Measurements from ENCODE around the gene SAPCD2.

SAPCD2 gene

DNA sequence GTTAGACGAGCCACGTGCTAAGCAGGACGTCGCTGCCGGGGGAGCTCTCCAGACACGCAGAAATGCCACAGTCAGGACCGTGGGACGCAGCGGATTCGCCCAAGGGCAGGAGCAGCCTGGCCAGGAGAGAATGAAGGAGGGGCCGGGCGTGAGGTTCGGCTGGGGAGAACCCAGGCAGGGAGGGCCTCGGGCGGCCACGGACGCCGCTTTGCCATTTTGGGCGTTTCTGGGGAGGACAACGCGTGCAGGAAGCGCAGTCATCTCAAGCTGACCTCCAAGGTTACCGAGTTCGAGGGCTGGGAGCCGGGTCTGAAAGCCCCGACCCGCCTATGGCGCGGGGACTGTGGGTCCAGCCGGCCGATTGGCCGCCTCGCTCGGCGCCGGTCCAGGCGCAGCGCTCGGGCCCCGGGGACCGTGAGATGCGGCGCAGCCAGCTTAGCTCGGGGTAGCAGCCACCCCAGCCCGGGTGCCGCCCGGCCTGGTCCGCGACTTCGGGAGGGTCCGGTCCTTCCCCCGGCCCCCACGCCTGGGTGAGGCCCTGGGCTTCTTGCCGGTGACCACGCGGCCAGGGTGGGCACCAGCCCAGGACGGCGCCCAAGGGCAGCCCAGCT, 15.7 kb upstream of the SAPCD2 start:
- H3K27me3 ChIP-seq (ENCODE audit: control insufficient read depth in 1 of 2, insufficient read depth in 2 of 2, low read length in 2 of 2) = no peaks in the 10 kb centered on the region
- peaks cover 19% of the 10 kb centered on the region for H3K4me1 ChIP-seq (ENCODE audit: insufficient read depth, low read length)
- no peaks in the 10 kb centered on the region for H3K9me3 ChIP-seq (ENCODE audit: low read length)
- peak overlapping the region; percentile 27 for H3K9ac ChIP-seq (ENCODE audit: low read length)
- H3K36me3 ChIP-seq (ENCODE audit: insufficient read depth, low read length) = peaks cover 8% of the 10 kb centered on the region
- peak overlapping the region; percentile 70 to 81 for H3K4me3 ChIP-seq (ENCODE audit: low read depth in 1 of 2, low read length in 2 of 2)
- H3K27ac ChIP-seq (ENCODE audit: low read depth, low read length) = peak overlapping the region; percentile 78

DNA sequence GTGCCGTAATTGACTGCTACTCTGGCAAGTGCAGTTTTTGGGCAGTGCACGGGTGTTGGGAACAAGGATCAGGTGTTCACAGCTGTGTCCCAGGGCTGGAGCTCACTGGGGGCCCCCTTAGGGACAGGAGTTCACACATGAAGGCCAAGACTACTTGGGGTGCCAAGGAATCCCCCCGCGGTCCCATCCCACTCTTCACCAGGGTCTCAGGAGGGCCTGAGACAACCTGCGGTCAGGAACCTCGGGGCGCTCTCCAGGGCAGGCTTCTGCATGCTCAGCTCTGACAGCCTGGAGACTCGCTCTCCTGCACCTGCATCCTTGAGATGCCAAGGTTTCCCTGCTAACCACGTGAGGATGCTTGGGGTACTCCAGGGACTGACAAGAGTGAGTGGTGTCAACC, 14.2 kb upstream of the SAPCD2 start:
- peaks cover 6% of the 10 kb centered on the region for H3K36me3 ChIP-seq (ENCODE audit: insufficient read depth, low read length)
- peaks cover 0 to 11% of the 10 kb centered on the region in 2 donors for H3K27me3 ChIP-seq (ENCODE audit: control insufficient read depth in 1 of 2, insufficient read depth in 2 of 2, low read length in 2 of 2)
- peaks cover 19% of the 10 kb centered on the region for H3K4me1 ChIP-seq (ENCODE audit: insufficient read depth, low read length)
- no peak overlapping the region for H3K4me3 ChIP-seq (ENCODE audit: low read depth in 1 of 2, low read length in 2 of 2)
- H3K27ac ChIP-seq (ENCODE audit: low read depth, low read length) = no peak overlapping the region
- no peaks in the 10 kb centered on the region for H3K9me3 ChIP-seq (ENCODE audit: low read length)
- no peak overlapping the region for H3K9ac ChIP-seq (ENCODE audit: low read length)

DNA sequence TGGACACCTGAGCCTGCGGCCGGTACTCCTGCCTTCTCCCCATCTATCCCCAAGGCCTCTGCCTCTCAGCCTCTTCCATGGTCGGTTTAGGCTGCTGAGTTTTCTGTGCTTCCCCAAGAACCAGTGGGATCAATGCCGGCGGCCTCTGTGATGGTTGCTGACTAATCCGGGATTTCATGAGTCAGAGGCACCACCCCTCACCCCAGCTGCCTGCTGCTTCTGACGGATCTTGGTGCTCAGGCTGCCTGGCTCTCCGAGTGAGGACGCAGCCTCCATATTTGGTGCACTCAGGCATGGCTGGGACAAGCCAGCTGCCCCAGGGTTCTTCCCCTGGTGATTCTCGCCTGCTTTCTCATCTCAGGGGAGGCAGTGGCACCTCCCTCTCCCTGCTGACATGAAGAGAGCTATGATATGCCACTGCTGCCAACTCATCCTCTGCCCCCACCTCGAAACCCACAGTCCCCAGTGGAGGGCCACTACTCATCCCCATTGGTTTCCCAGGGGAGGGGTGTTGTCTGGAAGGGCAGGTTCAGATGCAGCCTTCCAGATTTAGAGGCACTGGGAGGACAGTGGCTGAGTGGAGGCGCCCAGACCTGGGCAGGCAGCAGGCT, 13.1 kb upstream of the SAPCD2 start:
- Histone ChIP-seq H3K9ac (ENCODE audit: low read length) (no peak overlapping the region), H3K36me3 (ENCODE audit: insufficient read depth, low read length) (peaks cover 6% of the 10 kb centered on the region), H3K27ac (ENCODE audit: low read depth, low read length) (no peak overlapping the region)

DNA sequence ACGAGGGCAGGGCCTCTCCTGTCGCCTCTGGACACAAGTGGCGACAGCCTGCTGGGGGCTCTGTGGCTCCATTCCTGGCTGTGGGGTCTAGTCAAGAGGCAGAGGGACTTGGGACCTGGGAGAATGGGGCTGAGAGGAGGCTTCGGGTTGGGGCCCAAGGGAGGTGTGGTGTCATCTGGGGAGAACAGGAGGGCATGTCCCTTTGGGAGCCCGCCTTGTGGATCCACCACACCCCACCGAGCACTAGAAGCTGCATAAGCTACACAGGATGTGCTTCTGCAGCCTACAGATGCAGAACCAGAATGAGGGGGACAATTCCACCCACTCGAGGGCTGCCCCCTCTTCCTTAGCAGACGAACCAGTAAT, 12.6 kb upstream of the SAPCD2 start:
- peaks cover 7 to 28% of the 10 kb centered on the region in 2 donors for H3K27me3 ChIP-seq (ENCODE audit: control insufficient read depth in 1 of 2, insufficient read depth in 2 of 2, low read length in 2 of 2)
- H3K9me3 ChIP-seq (ENCODE audit: low read length) = no peaks in the 10 kb centered on the region
- peaks cover 6% of the 10 kb centered on the region for H3K36me3 ChIP-seq (ENCODE audit: insufficient read depth, low read length)
- H3K4me1 ChIP-seq (ENCODE audit: insufficient read depth, low read length) = peaks cover 22% of the 10 kb centered on the region
- no peak overlapping the region for H3K9ac ChIP-seq (ENCODE audit: low read length)
- no peak overlapping the region for H3K27ac ChIP-seq (ENCODE audit: low read depth, low read length)
- no peak overlapping the region for H3K4me3 ChIP-seq (ENCODE audit: low read depth in 1 of 2, low read length in 2 of 2)

More for the DNA sequence above, 13.1 kb upstream of the SAPCD2 start:
- Histone ChIP-seq H3K9me3 (ENCODE audit: low read length) (no peaks in the 10 kb centered on the region), H3K27me3 (ENCODE audit: control insufficient read depth in 1 of 2, insufficient read depth in 2 of 2, low read length in 2 of 2) (peaks cover 4 to 22% of the 10 kb centered on the region in 2 donors), H3K4me1 (ENCODE audit: insufficient read depth, low read length) (peaks cover 25% of the 10 kb centered on the region), H3K4me3 (ENCODE audit: low read depth in 1 of 2, low read length in 2 of 2) (no peak overlapping the region)

DNA sequence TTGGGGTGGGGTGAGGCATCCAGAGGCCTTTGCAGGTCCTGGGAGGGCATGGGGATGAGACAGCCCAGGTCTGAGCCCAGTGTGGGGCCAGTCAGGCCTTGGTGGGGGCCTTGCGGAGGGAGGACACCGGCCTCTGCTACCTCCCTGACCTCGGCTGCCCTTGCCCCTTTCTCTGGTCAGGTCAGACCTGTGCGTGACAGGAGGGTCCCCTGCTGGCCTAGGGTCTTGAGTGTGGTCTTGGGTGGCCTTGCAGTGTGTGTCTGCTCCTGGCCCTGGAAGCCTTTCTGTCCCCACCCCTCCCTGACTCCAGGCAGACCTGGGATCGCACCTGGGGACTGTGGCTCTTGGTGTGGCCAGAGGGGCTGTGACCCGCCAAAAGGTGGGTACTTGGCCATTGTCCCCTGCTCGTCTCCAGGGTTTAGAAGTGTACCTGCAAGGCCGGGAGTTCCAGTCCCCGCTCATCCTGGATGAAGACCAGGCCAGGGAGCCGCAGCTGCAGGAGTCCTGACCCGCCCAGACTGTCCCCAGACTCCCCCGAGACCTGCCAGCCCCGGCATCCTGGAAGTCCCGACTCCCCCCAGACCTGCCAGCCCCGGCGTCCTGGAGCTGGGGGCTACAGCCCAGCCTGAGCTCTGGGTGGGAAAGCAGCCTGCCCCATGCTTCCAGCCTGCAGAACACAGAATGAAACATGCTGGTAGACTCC, 12.0 kb upstream of the SAPCD2 start:
- Histone ChIP-seq H3K4me1 (ENCODE audit: insufficient read depth, low read length) (peaks cover 17% of the 10 kb centered on the region), H3K36me3 (ENCODE audit: insufficient read depth, low read length) (peaks cover 6% of the 10 kb centered on the region), H3K4me3 (ENCODE audit: low read depth in 1 of 2, low read length in 2 of 2) (no peak overlapping the region), H3K9me3 (ENCODE audit: low read length) (no peaks in the 10 kb centered on the region), H3K27ac (ENCODE audit: low read depth, low read length) (no peak overlapping the region), H3K9ac (ENCODE audit: low read length) (no peak overlapping the region), H3K27me3 (ENCODE audit: control insufficient read depth in 1 of 2, insufficient read depth in 2 of 2, low read length in 2 of 2) (peaks cover 7 to 31% of the 10 kb centered on the region in 2 donors)

DNA sequence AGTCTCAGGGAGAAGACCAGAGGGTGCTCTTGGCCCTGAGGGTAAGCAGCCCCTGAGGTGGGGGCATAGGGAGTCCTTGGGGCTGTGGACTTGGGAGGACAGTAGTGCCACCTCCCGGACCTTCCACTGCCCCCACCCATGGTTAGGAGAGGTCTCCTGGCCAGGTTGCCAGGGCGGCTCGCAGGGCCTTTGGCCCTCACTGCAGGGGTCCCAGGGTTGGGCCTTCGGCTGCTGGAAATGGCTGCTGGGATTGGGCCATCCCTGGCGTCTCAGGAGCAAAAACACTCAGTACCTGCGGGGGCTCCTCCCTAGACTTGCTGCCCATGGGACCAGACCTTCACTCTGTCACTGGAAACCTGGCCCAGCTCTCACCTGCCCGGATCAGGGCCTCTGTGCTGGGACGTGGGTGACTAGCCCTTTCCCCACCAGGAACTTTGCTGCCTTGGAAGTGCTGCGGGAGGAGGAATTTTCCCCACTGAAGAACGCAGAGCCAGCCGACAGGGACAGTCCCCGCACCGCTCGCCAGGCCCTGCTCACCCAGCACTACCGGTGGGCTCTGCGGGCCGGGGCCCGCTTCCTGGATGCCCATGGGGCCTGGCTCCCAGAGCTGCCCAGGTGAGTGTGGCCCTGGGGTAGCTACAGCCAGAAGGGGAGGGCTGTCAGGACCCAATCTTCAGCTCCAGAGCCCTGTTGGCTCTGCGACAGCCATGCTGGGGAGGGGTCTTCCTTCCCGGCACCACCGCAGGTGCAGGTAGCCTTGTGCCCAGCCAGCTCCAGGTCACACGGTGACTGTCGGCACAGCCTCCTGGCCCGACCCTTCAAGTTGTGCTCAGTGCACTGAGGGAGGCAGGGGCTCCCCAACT, 10.1 kb upstream of the SAPCD2 start:
- H3K9me3 ChIP-seq (ENCODE audit: low read length) = no peaks in the 10 kb centered on the region
- peaks cover 7 to 37% of the 10 kb centered on the region in 2 donors for H3K27me3 ChIP-seq (ENCODE audit: control insufficient read depth in 1 of 2, insufficient read depth in 2 of 2, low read length in 2 of 2)
- peaks cover 6% of the 10 kb centered on the region for H3K36me3 ChIP-seq (ENCODE audit: insufficient read depth, low read length)
- H3K4me1 ChIP-seq (ENCODE audit: insufficient read depth, low read length) = peaks cover 10% of the 10 kb centered on the region
- no peak overlapping the region for H3K4me3 ChIP-seq (ENCODE audit: low read depth in 1 of 2, low read length in 2 of 2)
- no peak overlapping the region for H3K9ac ChIP-seq (ENCODE audit: low read length)
- H3K27ac ChIP-seq (ENCODE audit: low read depth, low read length) = no peak overlapping the region

DNA sequence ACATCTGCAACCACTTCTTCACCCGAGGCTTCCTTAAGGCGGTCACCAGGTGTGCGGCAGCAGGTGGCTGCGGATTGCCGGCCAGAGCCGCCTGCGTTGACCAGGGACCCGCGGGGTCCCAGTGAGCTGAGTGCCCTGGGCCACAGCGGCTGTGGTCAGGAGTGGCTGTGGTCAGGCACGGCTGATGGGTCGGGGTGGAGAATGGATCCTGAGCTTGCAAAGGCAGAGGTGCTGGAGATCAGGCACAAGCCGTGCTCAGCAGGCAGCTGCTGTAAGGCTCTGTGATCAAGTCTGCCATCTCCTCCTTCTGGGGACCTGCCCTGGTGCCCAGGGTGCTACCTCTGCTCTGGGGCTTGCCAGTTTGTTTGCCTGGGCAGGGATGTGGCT, 9.0 kb upstream of the SAPCD2 start:
- Histone ChIP-seq H3K4me3 (ENCODE audit: low read depth in 1 of 2, low read length in 2 of 2) (no peak overlapping the region), H3K27me3 (ENCODE audit: control insufficient read depth in 1 of 2, insufficient read depth in 2 of 2, low read length in 2 of 2) (peaks cover 7 to 37% of the 10 kb centered on the region in 2 donors), H3K9ac (ENCODE audit: low read length) (no peak overlapping the region), H3K9me3 (ENCODE audit: low read length) (no peaks in the 10 kb centered on the region), H3K36me3 (ENCODE audit: insufficient read depth, low read length) (peaks cover 6% of the 10 kb centered on the region), H3K27ac (ENCODE audit: low read depth, low read length) (no peak overlapping the region), H3K4me1 (ENCODE audit: insufficient read depth, low read length) (peaks cover 8% of the 10 kb centered on the region)

DNA sequence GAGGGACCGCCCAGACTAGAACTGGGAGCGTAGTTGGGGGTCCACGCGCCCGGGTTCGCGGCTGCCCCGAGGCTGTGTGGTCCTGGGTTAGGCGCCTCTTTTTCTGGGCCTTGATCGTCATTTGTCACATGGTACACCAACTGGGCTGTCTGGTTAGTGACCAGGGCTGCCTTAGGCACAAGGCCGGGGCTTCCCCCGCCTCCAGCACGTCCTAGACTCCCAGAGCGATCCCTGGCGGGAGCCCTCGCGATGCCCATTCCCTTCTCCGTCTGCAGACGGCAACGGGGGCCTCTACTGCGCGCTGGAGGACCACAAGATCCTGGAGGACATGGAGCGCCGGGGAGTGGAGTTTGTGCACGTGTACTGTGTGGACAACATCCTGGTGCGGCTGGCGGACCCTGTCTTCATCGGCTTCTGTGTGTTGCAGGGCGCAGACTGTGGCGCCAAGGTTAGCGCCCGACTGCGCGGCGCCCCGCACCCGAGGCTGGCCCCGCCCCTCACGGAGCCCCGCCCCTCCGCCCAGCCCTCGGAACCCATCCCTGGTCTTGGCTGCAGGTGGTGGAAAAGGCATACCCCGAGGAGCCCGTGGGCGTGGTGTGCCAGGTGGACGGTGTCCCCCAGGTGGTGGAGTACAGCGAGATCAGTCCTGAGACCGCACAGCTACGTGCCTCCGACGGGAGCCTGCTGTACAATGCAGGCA, 8.5 kb upstream of the SAPCD2 start:
- Histone ChIP-seq H3K27me3 (ENCODE audit: control insufficient read depth in 1 of 2, insufficient read depth in 2 of 2, low read length in 2 of 2) (peaks cover 7 to 37% of the 10 kb centered on the region in 2 donors), H3K9me3 (ENCODE audit: low read length) (no peaks in the 10 kb centered on the region), H3K9ac (ENCODE audit: low read length) (no peak overlapping the region), H3K36me3 (ENCODE audit: insufficient read depth, low read length) (peaks cover 6% of the 10 kb centered on the region), H3K4me3 (ENCODE audit: low read depth in 1 of 2, low read length in 2 of 2) (peak overlapping the region in 1 of 2 donors; percentile 41), H3K4me1 (ENCODE audit: insufficient read depth, low read length) (peaks cover 8% of the 10 kb centered on the region), H3K27ac (ENCODE audit: low read depth, low read length) (no peak overlapping the region)

DNA sequence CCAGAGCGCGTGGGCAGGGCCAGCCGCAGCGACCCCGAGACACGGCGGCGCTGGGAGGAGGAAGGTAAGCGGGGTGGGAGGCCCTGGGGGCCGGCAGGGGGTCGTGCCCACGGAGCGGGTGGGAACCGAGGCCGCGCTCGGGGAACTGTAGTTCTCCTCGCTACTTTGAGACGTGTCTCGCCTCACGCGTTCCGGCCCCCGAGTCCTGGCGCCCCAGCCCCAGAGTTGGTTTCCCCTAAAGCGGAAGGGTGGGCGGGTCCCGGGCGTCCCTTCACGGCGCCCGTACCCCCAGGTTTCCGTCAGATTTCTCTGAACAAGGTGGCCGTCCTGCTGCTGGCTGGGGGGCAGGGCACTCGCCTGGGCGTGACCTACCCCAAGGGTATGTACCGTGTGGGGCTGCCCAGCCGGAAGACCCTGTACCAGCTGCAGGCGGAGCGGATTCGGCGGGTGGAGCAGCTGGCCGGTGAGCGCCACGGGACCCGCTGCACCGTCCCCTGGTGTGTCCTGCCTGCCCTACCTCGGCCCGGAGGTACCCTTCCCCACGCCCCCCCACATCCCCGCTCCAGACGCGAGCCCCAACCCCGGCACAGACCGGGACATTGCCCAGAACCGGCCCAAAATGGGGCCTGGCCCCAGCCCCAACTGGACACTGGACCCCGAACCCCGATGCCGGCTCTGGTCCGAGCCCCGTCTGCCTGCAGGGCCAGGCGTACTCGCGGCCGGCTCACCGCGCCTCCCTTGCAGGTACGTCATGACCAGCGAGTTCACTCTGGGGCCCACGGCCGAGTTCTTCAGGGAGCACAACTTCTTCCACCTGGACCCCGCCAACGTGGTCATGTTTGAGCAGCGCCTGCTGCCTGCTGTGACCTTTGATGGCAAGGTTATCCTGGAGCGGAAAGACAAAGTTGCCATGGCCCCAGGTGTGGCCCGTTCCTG, 7.7 kb upstream of the SAPCD2 start:
- no peak overlapping the region for H3K27ac ChIP-seq (ENCODE audit: low read depth, low read length)
- H3K9me3 ChIP-seq (ENCODE audit: low read length) = no peaks in the 10 kb centered on the region
- peaks cover 7 to 37% of the 10 kb centered on the region in 2 donors for H3K27me3 ChIP-seq (ENCODE audit: control insufficient read depth in 1 of 2, insufficient read depth in 2 of 2, low read length in 2 of 2)
- peaks cover 8% of the 10 kb centered on the region for H3K4me1 ChIP-seq (ENCODE audit: insufficient read depth, low read length)
- no peak overlapping the region for H3K9ac ChIP-seq (ENCODE audit: low read length)
- peaks cover 6% of the 10 kb centered on the region for H3K36me3 ChIP-seq (ENCODE audit: insufficient read depth, low read length)
- peak overlapping the region; percentile 38 to 41 for H3K4me3 ChIP-seq (ENCODE audit: low read depth in 1 of 2, low read length in 2 of 2)

Data from muscle layer of colon (tissue), 2 donors.